Spleen (tissue), 7 donors: ENCODE measurements around the gene WT1.

Experiments used
- CTCF ChIP-seq, 11 experiments: fragments of 200-600 bp in 7 of 11; fragments of 450-650 bp in 4 of 11; sonication (generic) in 4 of 11; IDR thresholded peaks in 8 of 11; conservative IDR thresholded peaks in 3 of 11; 1 replicate in 7 of 11; 2 replicates in 4 of 11; pipeline versions ENCODE4 v1.4.0 to v1.8.0; 2016 to 2021; ENCODE audit warnings: antibody characterized with exemption in 11 of 11, inconsistent platforms in 4 of 11, mild to moderate bottlenecking in 1 of 11
- POLR2A ChIP-seq, 3 donors: fragments of 450-650 bp; IDR thresholded peaks; one replicate each; pipeline ENCODE4 v1.5.1; 2017; ENCODE audit warnings: antibody characterized with exemption in 3 of 3, mild to moderate bottlenecking in 1 of 3
- POLR2AphosphoS5 ChIP-seq, 3 donors: sonication (generic); formaldehyde crosslinking; IDR thresholded peaks; one replicate each; pipeline ENCODE4 v1.5.1; 2017; ENCODE audit warnings: antibody characterized with exemption in 3 of 3
- donor health status: DM: no; HTN: no; CAD: no; lungs with moderate emphysema.
- donor health status: DM: no; HTN: no; CAD: no.
- donor health status: DM: no; HTN: no; CAD: no.

- TF ChIP-seq CTCF (IDR thresholded peaks at IDR 0.05 in 8 of 11, conservative IDR thresholded peaks at IDR 0.05 in 3 of 11) = no peak
- no peak for TF ChIP-seq POLR2A (IDR thresholded peaks at IDR 0.05)
- TF ChIP-seq POLR2AphosphoS5 (IDR thresholded peaks at IDR 0.05) = no peak
Measured at GRCh38 chr11:32472226-32472625, 36.9 kb upstream of the WT1 start.
